Thoracic aorta (tissue), 2 donors: ENCODE data around the gene HLA-DMA. TPM values are rescaled to one million over a fixed set of nuclear protein-coding genes. Genes with fewer than 3 reads are reported as not detected.

Source experiments
- ATAC-seq: fragments of 150-250 bp; one replicate; pipeline ENCODE4 v1.8.0; 2017; ENCODE audit warnings: low read depth; ENCODE audit not compliant: insufficient number of reproducible peaks, low FRiP score
- DNase-seq: peaks from one replicate; pipeline ENCODE4 v3.0.0-alpha.2; 2020; ENCODE audit warnings: low spot score
- H3K27ac ChIP-seq, 2 donors: fragments of 200-600 bp; sonication (generic); 1 replicate in 1 of 2; 2 replicates in 1 of 2; pipeline ENCODE4 v1.5.1; 2016; ENCODE audit warnings: mild to moderate bottlenecking in 2 of 2, moderate library complexity in 2 of 2
- H3K27me3 ChIP-seq: fragments of 200-600 bp; sonication (generic); replicated peaks from 2 replicates; pipeline ENCODE4 v1.6.0; 2016; ENCODE audit warnings: mild to moderate bottlenecking; ENCODE audit not compliant: insufficient read depth
- H3K36me3 ChIP-seq: fragments of 200-600 bp; sonication (generic); one replicate; pipeline ENCODE4 v1.5.1; 2016
- H3K4me1 ChIP-seq, 2 donors: fragments of 200-600 bp; sonication (generic); 1 replicate in 1 of 2; 2 replicates in 1 of 2; pipeline versions ENCODE4 v1.5.1 to v1.6.0; 2016; ENCODE audit warnings: low read depth in 2 of 2, mild to moderate bottlenecking in 1 of 2; ENCODE audit not compliant: control insufficient read depth in 1 of 2
- H3K4me3 ChIP-seq: fragments of 200-600 bp; sonication (generic); 2 replicates; pipeline ENCODE4 v1.5.1; 2016; ENCODE audit warnings: mild to moderate bottlenecking
- H3K9me3 ChIP-seq: fragments of 200-600 bp; sonication (generic); 2 replicates; pipeline ENCODE4 v1.5.1; 2016
- CTCF ChIP-seq: fragments of 200-600 bp; sonication (generic); IDR thresholded peaks from one replicate; pipeline ENCODE4 v1.5.1; 2019; ENCODE audit warnings: antibody characterized with exemption
- total RNA-seq, 2 donors: library from RNA; depleted of rRNA; stranded (reverse); fragments of >200 nt; gene quantifications; one replicate each; pipeline versions ENCODE4 v1.1.0 to v1.2.3, GENCODE V29; 2016

HLA-DMA gene
- total RNA-seq, 2 donors from 2014 or later: 41.7 to 53.2 TPM

- no peak for TF ChIP-seq CTCF
- H3K36me3 ChIP-seq: no peaks in the 10 kb centered on the region
- H3K9me3 ChIP-seq: no peaks in the 10 kb centered on the region
- H3K4me3 ChIP-seq: no peak overlapping the region
- no peak overlapping the region for H3K27ac ChIP-seq
- no peak for ATAC-seq
- DNase-seq: no peak
- no peaks in the 10 kb centered on the region for H3K27me3 ChIP-seq
- H3K4me1 ChIP-seq: no peaks in the 10 kb centered on the region
Observed at GRCh38 chr6:32956176-32956575, 3.3 kb upstream of the HLA-DMA start.

- Histone ChIP-seq H3K4me3 (no peak overlapping the region), H3K9me3 (no peaks in the 10 kb centered on the region), H3K27ac (no peak overlapping the region), H3K27me3 (no peaks in the 10 kb centered on the region), H3K36me3 (no peaks in the 10 kb centered on the region), H3K4me1 (no peaks in the 10 kb centered on the region)
- no peak for TF ChIP-seq CTCF
- ATAC-seq: no peak
- no peak for DNase-seq
Observed at GRCh38 chr6:32954986-32955802, 2.3 kb upstream of the HLA-DMA start.

- DNase-seq (no peak), ATAC-seq (no peak)
- TF ChIP-seq CTCF: no peak
- Histone ChIP-seq H3K4me1 (no peaks in the 10 kb centered on the region), H3K4me3 (no peak overlapping the region), H3K36me3 (no peaks in the 10 kb centered on the region), H3K27me3 (no peaks in the 10 kb centered on the region), H3K27ac (no peak overlapping the region), H3K9me3 (no peaks in the 10 kb centered on the region)
Observed at GRCh38 chr6:32954267-32954666, 1.4 kb upstream of the HLA-DMA start.

- no peaks in the 10 kb centered on the region for H3K27me3 ChIP-seq
- DNase-seq (no peak), ATAC-seq (no peak)
- no peak for TF ChIP-seq CTCF
- H3K27ac ChIP-seq: peak overlapping the region in 1 of 2 donors; percentile 3
- H3K4me3 ChIP-seq: no peak overlapping the region
- H3K36me3 ChIP-seq: no peaks in the 10 kb centered on the region
- no peaks in the 10 kb centered on the region for H3K9me3 ChIP-seq
- H3K4me1 ChIP-seq: no peaks in the 10 kb centered on the region
Observed at GRCh38 chr6:32953775-32954174, 878 bp upstream of the HLA-DMA start.

- ATAC-seq (no peak), DNase-seq (no peak)
- no peak for TF ChIP-seq CTCF
Observed at GRCh38 chr6:32950449-32950848, 2.4 kb downstream of the HLA-DMA start.

More at GRCh38 chr6:32950449-32950848, 2.4 kb downstream of the HLA-DMA start:
- no peak overlapping the region for H3K27ac ChIP-seq
- no peaks in the 10 kb centered on the region for H3K9me3 ChIP-seq
- no peaks in the 10 kb centered on the region for H3K27me3 ChIP-seq
- no peak overlapping the region for H3K4me3 ChIP-seq
- no peaks in the 10 kb centered on the region for H3K36me3 ChIP-seq
- H3K4me1 ChIP-seq: no peaks in the 10 kb centered on the region
